ENCODE data around the gene AFF3.

The AFF3 gene

GRCh38 chr2:99915108-99915675 is 227.2 kb downstream of the AFF3 start:
- Histone ChIP-seq H3K27ac (ENCODE audit: low read depth, low read length) (no peak overlapping the region), H3K4me3 (ENCODE audit: low read depth, low read length) (no peak overlapping the region)

GRCh38 chr2:99911736-99912135 is 230.7 kb downstream of the AFF3 start:
- Histone ChIP-seq H3K36me3 (ENCODE audit: insufficient read depth, low read length) (no peaks in the 10 kb centered on the region), H3K79me2 (ENCODE audit: control insufficient read depth, insufficient read depth, low read length, unreplicated experiment) (no peaks in the 10 kb centered on the region), H3K27ac (ENCODE audit: low read depth, low read length) (no peak overlapping the region), H3K4me3 (ENCODE audit: low read depth, low read length) (no peak overlapping the region), H2AFZ (ENCODE audit: low read length, unreplicated experiment) (no peak overlapping the region), H3K4me1 (ENCODE audit: control insufficient read depth, insufficient read depth, low read length, unreplicated experiment) (no peaks in the 10 kb centered on the region), H3K27me3 (ENCODE audit: insufficient read depth, low read length) (no peaks in the 10 kb centered on the region)

More at GRCh38 chr2:99915108-99915675, 227.2 kb downstream of the AFF3 start:
- no peaks in the 10 kb centered on the region for H3K36me3 ChIP-seq (ENCODE audit: insufficient read depth, low read length)
- H2AFZ ChIP-seq (ENCODE audit: low read length, unreplicated experiment): no peak overlapping the region
- no peaks in the 10 kb centered on the region for H3K4me1 ChIP-seq (ENCODE audit: control insufficient read depth, insufficient read depth, low read length, unreplicated experiment)
- H3K27me3 ChIP-seq (ENCODE audit: insufficient read depth, low read length): no peaks in the 10 kb centered on the region
- H3K79me2 ChIP-seq (ENCODE audit: control insufficient read depth, insufficient read depth, low read length, unreplicated experiment): no peaks in the 10 kb centered on the region

GRCh38 chr2:99910902-99911301 is 231.5 kb downstream of the AFF3 start:
- H3K27ac ChIP-seq (ENCODE audit: low read depth, low read length): no peak overlapping the region
- no peaks in the 10 kb centered on the region for H3K27me3 ChIP-seq (ENCODE audit: insufficient read depth, low read length)
- H3K79me2 ChIP-seq (ENCODE audit: control insufficient read depth, insufficient read depth, low read length, unreplicated experiment): no peaks in the 10 kb centered on the region
- H3K36me3 ChIP-seq (ENCODE audit: insufficient read depth, low read length): no peaks in the 10 kb centered on the region
- no peak overlapping the region for H3K4me3 ChIP-seq (ENCODE audit: low read depth, low read length)
- H3K4me1 ChIP-seq (ENCODE audit: control insufficient read depth, insufficient read depth, low read length, unreplicated experiment): no peaks in the 10 kb centered on the region
- no peak overlapping the region for H2AFZ ChIP-seq (ENCODE audit: low read length, unreplicated experiment)

- H3K36me3 ChIP-seq (ENCODE audit: insufficient read depth, low read length): no peaks in the 10 kb centered on the region
- no peaks in the 10 kb centered on the region for H3K79me2 ChIP-seq (ENCODE audit: control insufficient read depth, insufficient read depth, low read length, unreplicated experiment)
- no peaks in the 10 kb centered on the region for H3K27me3 ChIP-seq (ENCODE audit: insufficient read depth, low read length)
- H2AFZ ChIP-seq (ENCODE audit: low read length, unreplicated experiment): no peak overlapping the region
- no peak overlapping the region for H3K4me3 ChIP-seq (ENCODE audit: low read depth, low read length)
- H3K4me1 ChIP-seq (ENCODE audit: control insufficient read depth, insufficient read depth, low read length, unreplicated experiment): no peaks in the 10 kb centered on the region
- no peak overlapping the region for H3K27ac ChIP-seq (ENCODE audit: low read depth, low read length)
Measured at GRCh38 chr2:99905636-99906035, 236.8 kb downstream of the AFF3 start.

- Histone ChIP-seq H3K79me2 (ENCODE audit: control insufficient read depth, insufficient read depth, low read length, unreplicated experiment) (no peaks in the 10 kb centered on the region), H3K4me3 (ENCODE audit: low read depth, low read length) (no peak overlapping the region), H2AFZ (ENCODE audit: low read length, unreplicated experiment) (no peak overlapping the region), H3K4me1 (ENCODE audit: control insufficient read depth, insufficient read depth, low read length, unreplicated experiment) (no peaks in the 10 kb centered on the region), H3K27ac (ENCODE audit: low read depth, low read length) (no peak overlapping the region), H3K36me3 (ENCODE audit: insufficient read depth, low read length) (no peaks in the 10 kb centered on the region), H3K27me3 (ENCODE audit: insufficient read depth, low read length) (no peaks in the 10 kb centered on the region)
Measured at GRCh38 chr2:99905025-99905424, 237.4 kb downstream of the AFF3 start.

GRCh38 chr2:99903981-99904380 is 238.4 kb downstream of the AFF3 start:
- Histone ChIP-seq H3K4me1 (ENCODE audit: control insufficient read depth, insufficient read depth, low read length, unreplicated experiment) (no peaks in the 10 kb centered on the region), H2AFZ (ENCODE audit: low read length, unreplicated experiment) (no peak overlapping the region), H3K27me3 (ENCODE audit: insufficient read depth, low read length) (no peaks in the 10 kb centered on the region), H3K79me2 (ENCODE audit: control insufficient read depth, insufficient read depth, low read length, unreplicated experiment) (no peaks in the 10 kb centered on the region), H3K36me3 (ENCODE audit: insufficient read depth, low read length) (no peaks in the 10 kb centered on the region), H3K27ac (ENCODE audit: low read depth, low read length) (no peak overlapping the region), H3K4me3 (ENCODE audit: low read depth, low read length) (no peak overlapping the region)

- H3K4me1 ChIP-seq (ENCODE audit: control insufficient read depth, insufficient read depth, low read length, unreplicated experiment): no peaks in the 10 kb centered on the region
- no peak overlapping the region for H2AFZ ChIP-seq (ENCODE audit: low read length, unreplicated experiment)
- no peaks in the 10 kb centered on the region for H3K27me3 ChIP-seq (ENCODE audit: insufficient read depth, low read length)
Measured at GRCh38 chr2:99900556-99900955, 241.8 kb downstream of the AFF3 start.

GRCh38 chr2:99899882-99900281 is 242.5 kb downstream of the AFF3 start:
- H3K27ac ChIP-seq (ENCODE audit: low read depth, low read length): no peak overlapping the region
- H3K27me3 ChIP-seq (ENCODE audit: insufficient read depth, low read length): no peaks in the 10 kb centered on the region
- no peaks in the 10 kb centered on the region for H3K4me1 ChIP-seq (ENCODE audit: control insufficient read depth, insufficient read depth, low read length, unreplicated experiment)
- H3K36me3 ChIP-seq (ENCODE audit: insufficient read depth, low read length): no peaks in the 10 kb centered on the region
- H3K79me2 ChIP-seq (ENCODE audit: control insufficient read depth, insufficient read depth, low read length, unreplicated experiment): no peaks in the 10 kb centered on the region
- no peak overlapping the region for H2AFZ ChIP-seq (ENCODE audit: low read length, unreplicated experiment)
- no peak overlapping the region for H3K4me3 ChIP-seq (ENCODE audit: low read depth, low read length)

More at GRCh38 chr2:99900556-99900955, 241.8 kb downstream of the AFF3 start:
- H3K79me2 ChIP-seq (ENCODE audit: control insufficient read depth, insufficient read depth, low read length, unreplicated experiment): no peaks in the 10 kb centered on the region
- no peak overlapping the region for H3K4me3 ChIP-seq (ENCODE audit: low read depth, low read length)
- H3K36me3 ChIP-seq (ENCODE audit: insufficient read depth, low read length): no peaks in the 10 kb centered on the region
- no peak overlapping the region for H3K27ac ChIP-seq (ENCODE audit: low read depth, low read length)

- no peak overlapping the region for H3K27ac ChIP-seq (ENCODE audit: low read depth, low read length)
- no peaks in the 10 kb centered on the region for H3K36me3 ChIP-seq (ENCODE audit: insufficient read depth, low read length)
- no peak overlapping the region for H3K4me3 ChIP-seq (ENCODE audit: low read depth, low read length)
- H2AFZ ChIP-seq (ENCODE audit: low read length, unreplicated experiment): no peak overlapping the region
- no peaks in the 10 kb centered on the region for H3K27me3 ChIP-seq (ENCODE audit: insufficient read depth, low read length)
- H3K4me1 ChIP-seq (ENCODE audit: control insufficient read depth, insufficient read depth, low read length, unreplicated experiment): no peaks in the 10 kb centered on the region
- no peaks in the 10 kb centered on the region for H3K79me2 ChIP-seq (ENCODE audit: control insufficient read depth, insufficient read depth, low read length, unreplicated experiment)
Measured at GRCh38 chr2:99899058-99899855, 243.1 kb downstream of the AFF3 start.

GRCh38 chr2:99898336-99899048 is 243.9 kb downstream of the AFF3 start:
- Histone ChIP-seq H3K4me1 (ENCODE audit: control insufficient read depth, insufficient read depth, low read length, unreplicated experiment) (no peaks in the 10 kb centered on the region), H3K27ac (ENCODE audit: low read depth, low read length) (no peak overlapping the region), H3K27me3 (ENCODE audit: insufficient read depth, low read length) (no peaks in the 10 kb centered on the region), H3K4me3 (ENCODE audit: low read depth, low read length) (no peak overlapping the region), H3K79me2 (ENCODE audit: control insufficient read depth, insufficient read depth, low read length, unreplicated experiment) (no peaks in the 10 kb centered on the region), H2AFZ (ENCODE audit: low read length, unreplicated experiment) (no peak overlapping the region), H3K36me3 (ENCODE audit: insufficient read depth, low read length) (no peaks in the 10 kb centered on the region)

- Histone ChIP-seq H3K36me3 (ENCODE audit: insufficient read depth, low read length) (no peaks in the 10 kb centered on the region), H3K79me2 (ENCODE audit: control insufficient read depth, insufficient read depth, low read length, unreplicated experiment) (no peaks in the 10 kb centered on the region), H3K4me3 (ENCODE audit: low read depth, low read length) (no peak overlapping the region), H3K4me1 (ENCODE audit: control insufficient read depth, insufficient read depth, low read length, unreplicated experiment) (no peaks in the 10 kb centered on the region), H3K27ac (ENCODE audit: low read depth, low read length) (no peak overlapping the region), H2AFZ (ENCODE audit: low read length, unreplicated experiment) (no peak overlapping the region), H3K27me3 (ENCODE audit: insufficient read depth, low read length) (no peaks in the 10 kb centered on the region)
Measured at GRCh38 chr2:99891428-99891780, 251.0 kb downstream of the AFF3 start.

Data from ACC112 (cell line).